ENCODE results near the gene TAP1.

DNA sequence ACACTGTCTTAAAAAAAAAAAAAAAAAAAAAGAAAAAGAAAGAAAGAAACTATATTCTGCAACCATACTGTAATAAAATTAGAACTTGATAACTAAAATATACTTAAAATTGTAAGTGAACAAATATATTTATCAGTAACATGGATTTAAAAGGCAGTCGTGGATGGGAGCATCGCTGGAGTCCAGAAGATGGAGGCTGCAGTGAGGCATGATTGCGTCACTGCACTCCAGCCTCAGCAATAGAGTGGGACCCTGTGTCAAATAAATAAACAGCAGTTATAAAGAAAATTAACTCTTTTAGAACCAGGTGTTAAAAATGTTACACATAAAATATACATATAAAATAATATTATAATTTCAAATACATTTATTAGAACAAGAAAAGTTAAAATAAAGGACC, 9.2 kb upstream of the TAP1 start:
- TF ChIP-seq, protein P1, sequence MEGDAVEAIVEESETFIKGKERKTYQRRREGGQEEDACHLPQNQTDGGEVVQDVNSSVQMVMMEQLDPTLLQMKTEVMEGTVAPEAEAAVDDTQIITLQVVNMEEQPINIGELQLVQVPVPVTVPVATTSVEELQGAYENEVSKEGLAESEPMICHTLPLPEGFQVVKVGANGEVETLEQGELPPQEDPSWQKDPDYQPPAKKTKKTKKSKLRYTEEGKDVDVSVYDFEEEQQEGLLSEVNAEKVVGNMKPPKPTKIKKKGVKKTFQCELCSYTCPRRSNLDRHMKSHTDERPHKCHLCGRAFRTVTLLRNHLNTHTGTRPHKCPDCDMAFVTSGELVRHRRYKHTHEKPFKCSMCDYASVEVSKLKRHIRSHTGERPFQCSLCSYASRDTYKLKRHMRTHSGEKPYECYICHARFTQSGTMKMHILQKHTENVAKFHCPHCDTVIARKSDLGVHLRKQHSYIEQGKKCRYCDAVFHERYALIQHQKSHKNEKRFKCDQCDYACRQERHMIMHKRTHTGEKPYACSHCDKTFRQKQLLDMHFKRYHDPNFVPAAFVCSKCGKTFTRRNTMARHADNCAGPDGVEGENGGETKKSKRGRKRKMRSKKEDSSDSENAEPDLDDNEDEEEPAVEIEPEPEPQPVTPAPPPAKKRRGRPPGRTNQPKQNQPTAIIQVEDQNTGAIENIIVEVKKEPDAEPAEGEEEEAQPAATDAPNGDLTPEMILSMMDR (IDR thresholded peaks at IDR 0.05), result no peak
- TF ChIP-seq POLR2A (IDR thresholded peaks at IDR 0.05), result no peak
